Testis (tissue), 3 donors: ENCODE data around the gene SPTLC3. TPM values are rescaled to one million over a fixed set of nuclear protein-coding genes. Genes with fewer than 3 reads are reported as not detected.

ENCODE experiments used
- DNase-seq: peaks from one replicate; pipeline ENCODE4 v3.0.0-alpha.2; 2019
- H3K27ac ChIP-seq, 2 donors: fragments of 200-600 bp; sonication (generic); one replicate each; pipeline ENCODE4 v1.5.1; 2019
- H3K27me3 ChIP-seq: fragments of 200-600 bp; sonication (generic); one replicate; pipeline ENCODE4 v1.5.1; 2019
- H3K36me3 ChIP-seq: fragments of 200-600 bp; sonication (generic); one replicate; pipeline ENCODE4 v1.5.1; 2017; ENCODE audit warnings: low read depth; ENCODE audit errors: missing control alignments
- H3K4me1 ChIP-seq: fragments of 200-600 bp; sonication (generic); one replicate; pipeline ENCODE4 v1.5.1; 2019
- H3K4me3 ChIP-seq, 2 donors: fragments of 200-600 bp; sonication (generic); one replicate each; pipeline ENCODE4 v1.5.1; 2017 to 2019
- H3K9me3 ChIP-seq: fragments of 200-600 bp; sonication (generic); one replicate; pipeline ENCODE4 v1.5.1; 2017
- POLR2A ChIP-seq: fragments of 450-650 bp; IDR thresholded peaks from one replicate; pipeline ENCODE4 v1.6.1; 2017; ENCODE audit warnings: antibody characterized with exemption, mild to moderate bottlenecking, moderate library complexity
- WGBS, 2 donors: methylation state at CpG; one replicate each; pipeline ENCODE4 v1.1.5; 2018; 5-methylcytosine and 5-hydroxymethylcytosine counted together
- intact Hi-C: fragments of 100-400 bp; cut with DNase I; formaldehyde crosslinking; loops from one replicate; pipeline ENCODE4 v1.15.1; 2023; ENCODE audit warnings: low total_unique reads
- polyA plus RNA-seq: library from polyadenylated mRNA; stranded (reverse); fragments of 350-450 nt; fragmentation: Illumina TruSeq; extraction: RNeasy Lipid Tissue Mini Kit (QIAGEN cat#74804); gene quantifications from one replicate; pipeline ENCODE4 v1.2.3, GENCODE V29; 2014; ENCODE audit warnings: low read depth, low replicate concordance; ENCODE audit not compliant: insufficient read depth
- total RNA-seq, 2 donors: library from RNA; depleted of rRNA; stranded (reverse); fragments of >200 nt; gene quantifications; one replicate each; pipeline ENCODE4 v1.2.3, GENCODE V29; 2016
- TF ChIP-seq, protein P1 (sequence below), 3 experiments: fragments of 450-650 bp in 2 of 3; fragments of 200-600 bp in 1 of 3; sonication (generic) in 1 of 3; IDR thresholded peaks; one replicate each; pipeline ENCODE4 v1.5.1; 2016 to 2019; ENCODE audit warnings: antibody characterized with exemption in 3 of 3, mild to moderate bottlenecking in 2 of 3, moderate library complexity in 1 of 3

SPTLC3 gene
- total and polyA plus RNA-seq, 3 donors from 2014 or later = 9.8 to 22.6 (median 11.3) TPM

GRCh38 chr20:13118676-13119075 lies 109.9 kb downstream of the SPTLC3 start:
- TF ChIP-seq, protein P1, sequence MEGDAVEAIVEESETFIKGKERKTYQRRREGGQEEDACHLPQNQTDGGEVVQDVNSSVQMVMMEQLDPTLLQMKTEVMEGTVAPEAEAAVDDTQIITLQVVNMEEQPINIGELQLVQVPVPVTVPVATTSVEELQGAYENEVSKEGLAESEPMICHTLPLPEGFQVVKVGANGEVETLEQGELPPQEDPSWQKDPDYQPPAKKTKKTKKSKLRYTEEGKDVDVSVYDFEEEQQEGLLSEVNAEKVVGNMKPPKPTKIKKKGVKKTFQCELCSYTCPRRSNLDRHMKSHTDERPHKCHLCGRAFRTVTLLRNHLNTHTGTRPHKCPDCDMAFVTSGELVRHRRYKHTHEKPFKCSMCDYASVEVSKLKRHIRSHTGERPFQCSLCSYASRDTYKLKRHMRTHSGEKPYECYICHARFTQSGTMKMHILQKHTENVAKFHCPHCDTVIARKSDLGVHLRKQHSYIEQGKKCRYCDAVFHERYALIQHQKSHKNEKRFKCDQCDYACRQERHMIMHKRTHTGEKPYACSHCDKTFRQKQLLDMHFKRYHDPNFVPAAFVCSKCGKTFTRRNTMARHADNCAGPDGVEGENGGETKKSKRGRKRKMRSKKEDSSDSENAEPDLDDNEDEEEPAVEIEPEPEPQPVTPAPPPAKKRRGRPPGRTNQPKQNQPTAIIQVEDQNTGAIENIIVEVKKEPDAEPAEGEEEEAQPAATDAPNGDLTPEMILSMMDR (IDR thresholded peaks at IDR 0.05) = no peak
- TF ChIP-seq POLR2A = no peak
- no peak for DNase-seq
- no peaks in the 10 kb centered on the region for H3K4me1 ChIP-seq
- no peak overlapping the region for H3K4me3 ChIP-seq
- 75 to 93% methylated on average over 1 of the region's 1 CpG for WGBS, 2 donors
- H3K9me3 ChIP-seq = no peaks in the 10 kb centered on the region
- H3K36me3 ChIP-seq = no peaks in the 10 kb centered on the region
- no peaks in the 10 kb centered on the region for H3K27me3 ChIP-seq
- intact Hi-C loops = no loop called here
- H3K27ac ChIP-seq = no peak overlapping the region

GRCh38 chr20:13119583-13119982 lies 110.8 kb downstream of the SPTLC3 start:
- H3K4me1 ChIP-seq = no peaks in the 10 kb centered on the region
- H3K9me3 ChIP-seq = no peaks in the 10 kb centered on the region
- intact Hi-C loops = no loop called here
- DNase-seq = peak; percentile 44
- no peak overlapping the region for H3K27ac ChIP-seq
- H3K27me3 ChIP-seq = no peaks in the 10 kb centered on the region
- no peak overlapping the region for H3K4me3 ChIP-seq
- no peaks in the 10 kb centered on the region for H3K36me3 ChIP-seq
- WGBS, 2 donors = 20 to 25% methylated on average over 6 of the region's 6 CpGs
- TF ChIP-seq, protein P1 (IDR thresholded peaks at IDR 0.05) = peak; percentile 62 to 85 (median 84)
- no peak for TF ChIP-seq POLR2A

DNA sequence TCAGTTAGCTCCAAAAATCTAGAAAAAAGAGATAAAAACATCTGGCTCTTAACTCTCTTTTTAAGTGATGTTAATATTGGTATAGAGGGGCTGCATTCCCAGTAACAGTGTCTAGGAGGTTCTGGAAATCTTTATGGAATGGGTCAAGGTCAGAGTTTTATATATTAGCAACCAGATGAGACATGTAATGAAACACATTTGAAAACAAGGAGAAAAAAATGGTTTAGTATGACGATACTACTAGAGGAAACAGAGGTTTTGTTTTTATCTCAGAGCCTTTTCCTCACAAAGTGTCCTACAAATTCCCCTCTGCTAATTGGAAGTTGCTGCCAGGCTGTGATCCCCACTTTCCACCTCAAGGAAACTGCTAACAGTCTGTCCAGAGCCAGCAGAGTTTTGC lies 111.7 kb downstream of the SPTLC3 start:
- WGBS, 2 donors = 34 to 45% methylated on average over 1 of the region's 1 CpG
- intact Hi-C loops = no loop called here
- H3K9me3 ChIP-seq = no peaks in the 10 kb centered on the region
- H3K27ac ChIP-seq = no peak overlapping the region
- no peaks in the 10 kb centered on the region for H3K4me1 ChIP-seq
- no peaks in the 10 kb centered on the region for H3K27me3 ChIP-seq
- no peak for TF ChIP-seq POLR2A
- TF ChIP-seq, protein P1 (IDR thresholded peaks at IDR 0.05) = no peak
- H3K4me3 ChIP-seq = no peak overlapping the region
- DNase-seq = no peak
- no peaks in the 10 kb centered on the region for H3K36me3 ChIP-seq

- no peak for TF ChIP-seq POLR2A
- TF ChIP-seq, protein P1 (IDR thresholded peaks at IDR 0.05) = no peak
- H3K9me3 ChIP-seq = no peaks in the 10 kb centered on the region
- DNase-seq = no peak
- H3K27me3 ChIP-seq = no peaks in the 10 kb centered on the region
- no peak overlapping the region for H3K27ac ChIP-seq
- no peak overlapping the region for H3K4me3 ChIP-seq
- no peaks in the 10 kb centered on the region for H3K4me1 ChIP-seq
- intact Hi-C loops = no loop called here
- no peaks in the 10 kb centered on the region for H3K36me3 ChIP-seq
- WGBS, 2 donors = 85 to 90% methylated on average over 5 of the region's 5 CpGs
Observed at GRCh38 chr20:13121840-13122515, 113.2 kb downstream of the SPTLC3 start.

- H3K4me1 ChIP-seq = no peaks in the 10 kb centered on the region
- TF ChIP-seq POLR2A = no peak
- TF ChIP-seq, protein P1 (IDR thresholded peaks at IDR 0.05) = no peak
- no peak for DNase-seq
- intact Hi-C loops = no loop called here
- H3K9me3 ChIP-seq = no peaks in the 10 kb centered on the region
- H3K27me3 ChIP-seq = no peaks in the 10 kb centered on the region
- H3K36me3 ChIP-seq = no peaks in the 10 kb centered on the region
- no peak overlapping the region for H3K27ac ChIP-seq
- no peak overlapping the region for H3K4me3 ChIP-seq
- WGBS, 2 donors = 97 to 100% methylated on average over 2 of the region's 2 CpGs
Observed at GRCh38 chr20:13125486-13125885, 116.7 kb downstream of the SPTLC3 start.
